HG03558 (cell line): ENCODE results near the gene CBFA2T3.
"Not testable (repeated sequence)": the region's sequence is repeated elsewhere in the genome, so short reads cannot be mapped to it uniquely, and the experiment has no call there.

Experiments
- ATAC-seq: cut with Tn5 transposase; IDR thresholded peaks from one replicate; pipeline ENCODE4 v1.9.1; 2021; ENCODE audit warnings: moderate number of reproducible peaks; ENCODE audit not compliant: unreplicated experiment; ENCODE audit errors: extremely low read depth

The CBFA2T3 gene

DNA sequence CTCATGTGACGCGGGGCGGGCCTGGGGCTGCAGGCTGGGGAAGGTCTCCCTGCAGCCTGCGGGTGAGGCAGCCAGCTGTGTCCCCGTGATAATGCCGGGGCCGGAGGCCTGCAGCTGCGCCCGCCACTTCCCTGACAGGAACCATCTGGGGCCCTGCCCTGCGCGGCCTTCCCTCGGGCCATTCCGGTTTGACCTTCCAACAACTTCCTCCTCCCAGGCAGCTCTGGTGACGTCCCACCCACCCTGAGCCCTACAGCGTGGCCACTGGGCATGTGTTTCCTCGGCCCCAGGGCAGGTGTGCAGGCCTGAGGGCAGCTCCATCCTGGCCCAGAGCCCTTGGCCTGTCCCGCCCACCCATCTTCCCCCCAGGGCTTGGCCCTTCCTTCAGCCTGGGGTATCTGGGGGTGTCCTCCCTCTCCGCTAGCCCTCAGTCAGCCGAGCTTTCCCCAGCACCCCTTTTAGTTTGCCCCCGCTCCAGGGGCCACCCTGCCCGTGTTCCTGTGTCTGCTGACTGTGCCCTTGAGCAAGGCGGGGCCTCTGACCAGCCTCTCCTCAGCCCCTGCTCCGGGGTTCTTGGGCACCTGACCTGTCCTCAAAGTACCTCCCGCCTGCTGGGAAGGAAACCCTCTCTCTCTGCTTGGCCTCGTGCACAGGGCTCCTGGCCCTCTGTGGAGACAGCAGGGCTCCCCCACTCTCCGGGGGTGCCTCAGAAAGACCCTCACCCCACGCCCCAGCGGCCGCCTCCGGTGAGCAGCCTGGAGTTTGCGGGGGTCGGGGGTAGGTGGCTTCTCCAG is at the start of gene CBFA2T3:
CBFA2T3 (minus strand) TSS at position 190 of the 794 bp plus-strand sequence. CDS start 400 bp downstream, outside the sequence.
- no peak for ATAC-seq

DNA sequence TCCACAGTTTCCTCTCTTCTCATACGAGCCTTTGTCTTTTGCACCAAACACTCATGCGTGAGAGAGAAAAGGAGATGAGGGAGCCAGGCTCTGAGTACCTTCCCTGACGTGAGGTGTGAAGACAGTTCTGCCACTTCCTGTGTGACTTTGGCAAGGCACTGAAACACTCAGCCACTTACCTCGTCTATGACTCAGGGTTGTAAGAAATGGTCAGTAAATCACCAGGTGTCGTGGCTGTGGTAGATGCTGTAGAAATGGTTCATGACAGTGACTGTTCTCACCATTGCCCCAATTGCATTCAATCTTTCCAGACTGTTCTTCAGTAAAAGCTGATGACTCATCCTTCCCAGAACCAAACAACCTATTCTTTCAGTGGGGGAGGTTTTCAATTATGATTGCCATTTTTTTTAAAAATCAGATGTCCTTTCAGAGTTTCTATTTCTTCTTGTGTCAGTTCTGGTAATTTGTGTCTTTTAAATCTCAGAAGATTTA is 49.2 kb upstream of the CBFA2T3 start:
- no peak for ATAC-seq

DNA sequence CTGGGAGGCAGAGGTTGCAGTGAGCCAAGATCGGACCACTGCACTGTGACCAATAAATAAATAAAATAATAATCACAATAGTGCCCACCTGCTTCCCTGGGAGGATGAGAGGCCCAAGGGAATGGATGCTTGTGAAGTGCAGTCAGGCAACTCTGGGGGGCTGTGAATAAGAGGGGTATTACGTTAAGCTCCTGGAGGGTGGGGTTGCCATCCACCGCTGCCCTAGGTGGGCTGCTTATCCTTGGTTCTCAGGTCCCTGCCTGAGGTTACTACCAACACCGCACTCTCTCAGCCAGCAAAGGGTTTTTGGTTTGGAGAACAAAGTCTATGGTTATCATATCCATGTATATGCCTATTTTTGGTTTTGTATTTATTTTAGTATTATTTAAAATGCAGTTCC is 48.6 kb upstream of the CBFA2T3 start:
- ATAC-seq: no peak

DNA sequence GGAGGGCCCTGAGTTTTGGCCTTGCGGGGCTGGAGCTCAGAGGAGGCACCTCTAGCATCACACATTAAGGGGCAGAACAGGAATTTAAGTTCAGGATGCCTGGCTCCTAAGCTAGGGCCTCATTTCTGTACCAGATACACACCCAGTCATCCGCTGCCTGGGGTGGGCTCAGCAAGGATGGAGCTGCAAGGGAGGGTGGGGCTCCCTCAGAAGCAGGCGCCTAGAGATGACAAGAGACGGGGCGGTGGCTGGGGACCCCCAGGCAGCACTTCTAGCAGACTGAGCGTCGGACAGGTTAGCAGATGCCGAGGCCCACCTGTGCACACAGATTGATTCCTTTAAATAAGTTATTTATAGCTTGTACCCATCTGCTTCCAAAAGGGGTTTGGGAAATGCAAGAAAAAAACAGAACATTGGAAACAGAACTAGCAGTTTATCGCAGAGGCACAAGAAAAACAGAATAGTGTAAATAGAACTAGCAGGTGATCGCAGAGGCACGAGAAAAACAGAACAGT is 47.6 kb upstream of the CBFA2T3 start:
- no peak for ATAC-seq

DNA sequence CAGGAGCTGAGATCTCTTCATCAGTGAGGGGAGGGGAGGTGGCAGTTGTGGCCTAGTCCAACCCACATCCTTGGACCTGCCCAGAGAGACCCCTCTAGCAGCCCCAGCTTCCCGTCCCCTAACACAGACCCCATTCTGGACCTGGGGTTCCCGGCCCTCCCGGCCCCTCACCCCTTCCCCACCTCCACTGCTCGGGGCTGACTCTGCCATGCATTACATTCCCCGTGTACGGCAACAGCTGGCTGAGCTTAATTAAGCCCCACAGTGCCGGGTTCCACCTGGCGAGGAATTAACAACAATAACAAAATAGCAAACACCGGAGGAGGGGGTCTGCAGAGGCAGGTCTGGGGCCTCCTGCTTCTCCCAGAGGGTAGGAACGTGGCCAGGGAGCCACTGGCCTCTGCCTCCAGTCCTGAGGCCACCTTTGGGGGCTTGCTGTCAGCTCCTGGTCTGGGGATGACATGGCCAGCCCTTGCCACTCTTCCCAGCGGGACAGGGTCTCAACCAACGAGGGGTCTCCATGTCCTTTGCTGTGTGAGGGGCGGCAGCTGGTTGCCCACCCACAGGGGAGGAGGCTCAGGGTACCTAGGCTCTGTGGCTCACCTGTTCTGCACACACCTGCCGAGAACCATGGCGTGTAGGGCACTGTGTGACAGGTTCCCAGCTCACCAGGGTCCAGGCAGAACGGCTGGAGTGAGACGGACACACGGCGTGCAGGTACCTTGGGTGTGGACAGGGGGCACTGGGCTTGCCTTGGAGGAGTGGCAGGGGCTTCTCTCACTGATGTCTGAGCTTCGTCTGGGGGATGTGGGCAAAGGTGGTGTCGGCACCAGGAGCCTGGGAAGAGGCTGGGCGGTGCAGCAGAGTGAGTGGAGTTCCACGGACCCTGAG is 46.9 kb upstream of the CBFA2T3 start:
- no peak for ATAC-seq

DNA sequence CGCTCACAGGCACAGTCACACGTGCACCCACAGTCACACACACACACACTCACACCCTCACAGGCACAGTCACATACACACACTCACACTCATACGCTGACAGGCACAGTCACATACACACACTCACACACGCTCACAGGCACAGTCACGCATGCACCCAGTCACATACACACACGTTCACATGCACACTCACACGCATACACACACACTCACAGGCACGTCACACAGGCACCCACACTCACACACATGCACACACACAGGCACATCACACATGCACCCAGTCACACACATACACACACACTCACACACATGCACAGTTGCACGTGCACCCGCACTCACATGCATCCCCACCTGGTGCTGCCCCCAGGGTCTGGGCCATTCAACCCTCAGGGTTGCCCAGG is 46.1 kb upstream of the CBFA2T3 start:
- ATAC-seq: no peak

DNA sequence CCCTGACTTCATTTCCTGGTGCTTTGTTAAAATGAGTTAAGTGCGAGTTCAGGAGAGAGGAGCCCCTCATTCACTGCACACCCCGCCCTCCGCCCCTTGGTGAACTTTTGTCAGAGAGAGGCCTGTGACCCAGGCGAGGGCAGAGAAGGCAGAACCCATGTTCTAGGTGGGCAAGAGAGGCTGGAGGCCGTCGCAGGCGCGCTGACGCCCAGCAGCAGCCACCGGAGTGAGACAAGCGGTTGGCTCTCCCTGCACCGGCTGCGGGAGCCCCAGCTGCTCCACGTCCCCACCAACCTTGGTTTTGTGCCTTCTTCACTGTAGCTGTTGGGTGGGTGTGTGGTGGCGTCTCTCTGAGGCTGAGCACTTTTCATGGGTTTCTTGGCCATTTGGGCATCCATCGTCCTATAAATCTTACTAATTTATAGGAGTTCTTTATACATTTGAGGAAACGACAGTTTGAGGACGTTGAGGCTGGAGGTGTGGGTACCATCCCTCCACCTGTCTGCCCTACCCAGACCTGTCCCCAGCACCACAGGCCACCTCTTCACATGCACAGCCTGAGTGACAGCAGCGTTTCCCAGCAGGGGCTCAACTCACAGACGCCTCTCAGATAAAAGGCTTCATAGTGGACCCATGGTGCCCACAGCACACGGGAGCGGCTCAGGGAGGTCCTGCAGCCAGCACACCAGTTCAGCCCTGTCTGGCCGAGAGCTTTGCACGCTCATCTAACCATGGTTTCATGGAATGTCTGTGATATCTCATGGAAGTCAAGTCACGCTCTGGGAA is 45.2 kb upstream of the CBFA2T3 start:
- ATAC-seq: no peak

DNA sequence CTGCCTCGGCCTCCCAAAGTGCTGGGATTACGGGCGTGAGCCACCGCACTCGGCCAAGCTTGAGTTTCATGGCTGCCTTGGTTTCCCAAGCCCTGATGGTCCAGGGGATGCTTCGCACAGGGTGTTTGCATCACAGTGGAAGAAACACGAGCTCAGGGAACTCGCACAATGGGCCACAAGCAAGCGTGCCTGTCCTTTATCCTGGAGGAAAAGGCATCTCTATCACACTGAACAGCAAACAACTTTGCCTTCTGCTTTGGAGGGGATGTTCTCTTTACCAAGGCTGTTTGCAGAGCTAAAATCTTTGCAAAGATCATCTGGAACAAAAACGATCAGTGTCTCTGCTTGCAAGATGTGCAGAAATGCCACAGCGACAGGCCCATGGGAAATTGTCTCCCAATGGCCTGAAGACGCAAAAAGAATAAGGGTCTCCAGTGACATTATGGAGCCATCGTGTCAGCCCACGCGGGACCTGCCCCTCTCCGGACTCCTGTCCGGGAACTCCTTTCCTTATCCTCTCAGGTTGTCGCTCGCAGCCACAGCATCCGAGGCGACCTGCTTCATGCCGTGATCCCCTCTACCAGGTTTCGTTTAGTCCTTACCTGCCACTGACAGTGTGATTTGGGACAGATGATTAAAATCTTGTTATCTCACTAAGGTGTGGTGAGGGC is 44.1 kb upstream of the CBFA2T3 start:
- no peak for ATAC-seq

DNA sequence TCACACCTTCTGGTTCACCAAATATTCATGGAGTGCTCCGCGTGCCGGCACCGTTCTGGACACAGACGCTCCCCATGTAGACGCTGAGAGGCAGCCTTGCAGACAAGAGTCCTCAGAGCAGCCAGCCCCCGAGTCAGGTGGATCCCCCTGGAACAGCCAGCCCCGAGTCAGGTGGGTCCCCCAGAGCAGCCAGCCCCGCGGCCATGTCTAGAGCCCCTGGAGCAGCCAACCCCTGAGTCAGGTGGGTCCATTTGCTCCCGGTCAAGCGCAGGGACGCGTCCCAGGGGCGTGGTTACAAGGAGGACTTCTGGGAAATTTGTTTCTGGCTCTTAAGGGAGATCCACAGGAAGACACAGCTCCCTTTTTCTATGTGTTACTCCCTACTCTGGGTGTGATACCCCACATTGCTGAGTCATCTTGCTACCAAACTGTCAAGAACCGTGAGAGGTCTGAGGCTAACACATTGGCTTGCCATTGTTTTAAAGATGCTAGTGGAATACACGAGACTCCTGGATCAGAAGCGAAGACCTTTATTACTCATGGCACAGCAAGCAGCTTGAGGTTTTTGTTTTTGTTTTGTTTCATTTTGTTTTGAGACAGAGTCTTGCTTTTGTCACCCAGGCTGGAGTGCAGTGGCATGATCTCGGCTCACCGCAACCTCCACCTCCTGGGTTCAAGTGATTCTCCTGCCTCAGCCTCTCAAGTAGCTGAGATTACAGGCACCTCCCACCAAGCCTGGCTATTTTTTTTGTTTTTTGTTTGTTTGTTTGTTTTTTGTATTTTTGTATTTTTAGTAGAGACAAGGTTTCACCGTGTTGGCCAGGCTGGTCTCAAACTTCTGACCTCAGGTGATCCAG is 43.3 kb upstream of the CBFA2T3 start:
- no peak for ATAC-seq

DNA sequence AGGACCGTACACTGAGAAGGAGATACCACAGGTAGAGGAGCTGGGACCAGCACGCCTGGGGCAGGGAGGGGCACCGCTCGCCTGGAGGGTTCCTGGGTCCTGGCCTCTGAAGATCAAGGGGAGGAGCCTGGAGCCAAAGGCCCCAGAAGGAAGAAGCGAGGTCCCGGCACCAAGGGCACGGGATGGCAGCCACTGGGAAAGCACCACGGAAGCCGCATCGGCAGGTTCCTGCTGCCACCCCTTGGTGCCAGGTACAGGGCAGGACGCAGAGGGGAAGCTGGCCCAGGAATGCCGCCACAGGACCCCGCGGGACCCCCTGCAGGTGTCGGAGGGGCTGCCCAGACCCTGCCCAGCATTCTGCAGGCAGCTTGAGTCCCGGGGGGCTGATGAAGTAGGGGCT is 42.5 kb upstream of the CBFA2T3 start:
- no peak for ATAC-seq

DNA sequence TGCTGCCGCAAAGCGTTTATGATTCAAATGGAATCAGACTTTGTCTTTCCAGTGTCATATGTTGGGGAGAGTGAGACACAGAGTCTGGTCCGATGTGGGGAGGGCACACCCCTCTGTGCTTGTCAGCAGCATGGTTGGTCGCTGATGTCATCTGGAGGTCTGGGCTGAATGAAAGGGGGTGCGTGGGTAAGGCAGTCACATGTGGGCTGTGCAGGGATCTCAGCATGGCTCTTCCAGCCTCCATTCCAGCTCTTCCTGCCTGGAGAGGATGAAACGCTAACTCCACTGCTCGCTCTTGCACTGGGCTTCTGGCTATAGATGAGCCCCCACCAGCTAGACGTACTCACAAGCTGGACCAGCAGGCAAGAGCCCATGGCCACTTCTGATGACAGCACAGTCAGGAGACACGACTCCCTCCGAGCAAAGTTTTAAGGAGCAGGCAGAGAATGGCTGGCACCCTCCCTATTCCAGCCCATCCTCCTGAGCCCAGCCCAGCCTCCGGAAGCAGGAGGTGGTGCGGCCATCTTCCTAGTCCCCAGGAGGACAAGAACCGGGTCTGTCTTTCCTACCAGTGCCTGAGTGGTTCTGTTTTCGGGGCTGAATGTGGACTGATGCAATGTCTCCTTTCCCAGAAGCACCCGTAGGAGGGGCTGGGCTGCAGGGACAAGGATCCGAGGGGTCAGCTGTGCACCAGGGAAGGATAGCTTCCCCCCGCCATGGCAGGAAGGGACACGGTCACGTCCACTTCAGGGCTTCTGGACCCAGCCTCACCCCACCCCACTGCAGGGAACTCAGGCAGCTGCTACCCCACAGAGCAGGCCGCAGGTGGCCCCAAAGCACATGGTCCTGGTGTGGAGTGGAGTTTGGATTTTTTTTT is 41.5 kb upstream of the CBFA2T3 start:
- ATAC-seq: no peak

DNA sequence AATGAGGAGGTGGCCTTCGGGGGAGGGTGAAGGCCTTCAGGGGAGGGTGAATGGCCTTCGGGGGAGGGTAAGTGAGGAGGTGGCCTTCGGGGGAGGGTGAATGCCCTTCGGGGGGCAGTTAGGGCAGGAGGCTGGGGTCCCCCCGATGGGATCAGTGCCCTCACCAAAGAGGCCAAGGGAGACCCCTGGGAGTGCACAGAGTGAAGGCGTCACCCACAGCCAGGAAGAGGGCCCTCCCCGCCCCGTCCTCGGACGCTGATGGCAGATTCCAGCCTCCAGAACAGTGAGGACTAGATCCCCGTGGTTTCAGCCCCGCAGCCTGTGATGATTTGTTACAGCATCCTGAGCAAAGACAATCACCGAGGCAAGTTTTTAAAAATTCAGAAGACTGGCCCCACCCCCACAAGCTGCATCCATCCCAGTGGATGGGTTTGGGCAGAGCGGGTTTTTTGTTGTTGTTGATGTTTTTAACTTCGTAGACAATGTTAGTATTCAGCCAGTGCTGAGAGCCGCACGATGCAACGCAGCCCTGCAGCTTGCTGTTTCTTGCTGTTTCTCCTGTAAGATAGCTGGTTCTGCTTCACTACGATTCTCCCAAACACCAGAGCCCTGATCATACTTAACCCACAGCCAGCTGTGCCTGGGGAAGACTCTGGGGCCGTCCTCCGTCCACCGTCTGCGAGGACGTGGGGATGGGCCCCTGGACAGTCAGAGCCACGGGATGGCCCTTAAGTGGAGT is 40.7 kb upstream of the CBFA2T3 start:
- no peak for ATAC-seq

DNA sequence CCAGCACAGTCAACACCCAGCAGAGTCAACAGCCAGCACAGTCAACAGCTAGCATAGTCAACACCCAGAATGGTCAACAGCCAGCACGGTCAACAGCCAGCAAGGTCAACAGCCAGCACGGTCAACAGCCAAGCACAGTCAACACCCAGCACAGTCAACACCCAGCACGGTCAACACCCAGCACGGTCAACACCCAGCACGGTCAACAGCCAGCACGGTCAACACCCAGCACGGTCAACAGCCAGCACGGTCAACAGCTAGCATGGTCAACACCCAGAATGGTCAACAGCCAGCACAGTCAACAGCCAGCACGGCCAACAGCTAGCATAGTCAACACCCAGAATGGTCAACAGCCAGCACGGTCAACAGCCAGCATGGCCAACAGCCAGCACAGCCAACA is 39.6 kb upstream of the CBFA2T3 start:
- not testable (repeated sequence) for ATAC-seq

DNA sequence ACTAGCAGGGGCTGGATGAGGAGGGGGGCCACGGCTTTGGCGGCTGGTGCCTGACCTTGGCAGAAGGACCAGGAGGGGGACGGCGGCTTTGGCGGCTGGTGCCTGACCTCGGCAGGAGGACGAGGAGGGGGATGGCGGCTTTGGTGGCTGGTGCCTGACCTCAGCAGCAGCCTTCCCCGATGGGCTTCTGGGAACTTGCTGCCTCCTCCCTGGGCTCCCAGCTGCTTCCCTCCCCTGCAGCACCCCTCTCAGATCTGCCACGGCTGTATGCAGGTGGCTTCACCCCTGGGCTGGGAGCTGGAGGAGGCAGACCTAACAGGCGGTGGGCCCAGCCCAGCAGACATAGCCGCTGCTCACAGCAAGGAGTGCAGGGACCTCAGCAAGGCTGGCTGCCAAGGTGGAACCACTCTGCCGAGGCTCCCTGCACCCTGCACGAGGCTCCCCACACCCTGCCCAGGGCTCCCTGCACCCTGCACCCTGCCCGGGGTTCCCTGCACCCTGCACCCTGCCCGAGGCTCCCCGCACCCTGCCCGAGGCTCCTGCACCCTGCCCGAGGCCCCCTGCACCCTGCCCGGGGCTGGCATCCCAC is 38.4 kb upstream of the CBFA2T3 start:
- ATAC-seq: no peak

DNA sequence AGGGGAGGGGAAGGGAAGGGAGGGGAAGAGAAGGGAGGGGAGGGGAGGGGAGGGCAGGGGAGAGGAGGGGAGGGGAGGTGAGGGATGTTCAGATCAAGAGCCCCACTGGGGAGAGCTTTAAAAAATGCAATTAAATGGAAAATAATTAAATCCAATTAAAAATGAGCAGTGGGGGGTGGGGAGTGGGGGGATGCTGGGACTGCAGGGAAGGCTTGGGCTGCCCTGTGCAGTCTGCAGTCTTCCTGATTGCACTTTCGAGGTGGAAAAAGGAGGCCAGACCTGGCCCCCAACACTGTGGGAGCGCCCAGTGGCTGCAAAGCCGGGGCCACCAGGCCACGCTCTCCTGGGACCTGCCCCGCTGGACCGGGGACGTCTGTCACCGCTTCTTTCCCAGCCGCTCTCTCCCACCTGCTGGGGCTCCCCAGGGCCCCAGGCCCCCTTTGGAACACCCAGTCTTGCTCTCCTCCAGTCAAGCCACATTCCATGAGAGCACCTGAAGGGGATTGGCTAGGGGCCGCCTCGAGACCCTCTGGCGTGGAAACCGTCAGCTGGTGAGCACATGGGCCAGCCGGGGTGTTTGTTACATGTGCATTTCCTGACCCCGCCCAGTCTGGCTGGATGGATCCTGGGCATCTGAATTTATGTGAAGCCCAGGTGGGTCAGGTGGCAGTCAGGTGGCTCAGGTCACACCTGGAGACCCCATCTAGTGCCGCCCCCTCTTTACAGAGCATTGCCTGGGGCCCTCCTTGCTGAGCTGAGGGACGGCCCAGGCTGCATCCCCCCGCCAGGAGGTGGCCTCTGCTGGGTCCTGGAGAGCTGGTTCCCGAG is 37.6 kb upstream of the CBFA2T3 start:
- no peak for ATAC-seq
